ENCODE measurements around the gene COL23A1.

GRCh38 chr5:178328826-178329730 is 261.1 kb downstream of the COL23A1 start:
- no peak for TF ChIP-seq AR (CRISPR knock-in tag; IDR thresholded peaks at IDR 0.05)
- TF ChIP-seq MAX (CRISPR knock-in tag; IDR thresholded peaks at IDR 0.05) = no peak
- TF ChIP-seq SP1 (CRISPR knock-in tag; conservative IDR thresholded peaks at IDR 0.05) = no peak
- TF ChIP-seq TP53 (CRISPR knock-in tag; IDR thresholded peaks at IDR 0.05) = no peak
- TF ChIP-seq CTCF (IDR thresholded peaks at IDR 0.05) = no peak
- TF ChIP-seq OVOL2 (CRISPR knock-in tag; IDR thresholded peaks at IDR 0.05; ENCODE audit: borderline replicate concordance) = no peak
